Smooth muscle cell (in vitro differentiated cells): ENCODE measurements around the gene HCRTR1. TPM values are rescaled to one million over a fixed set of nuclear protein-coding genes. Genes with fewer than 3 reads are reported as not detected.

ENCODE experiments used
- DNase-seq: peaks from one replicate; lab custom pipeline; 2025; ENCODE audit not compliant: unreplicated experiment; lab: John Stamatoyannopoulos, UW
- H2AFZ ChIP-seq: fragments of 200-600 bp; sonication (generic); 2 replicates; pipeline ENCODE4 v1.6.0; 2016; ENCODE audit warnings: antibody characterized with exemption, low read depth, mild to moderate bottlenecking
- H3F3A ChIP-seq: fragments of 200-600 bp; sonication (generic); 2 replicates; pipeline ENCODE4 v1.6.0; 2017; ENCODE audit warnings: antibody characterized with exemption, low read depth
- H3K27ac ChIP-seq: fragments of 200-600 bp; sonication (generic); 2 replicates; pipeline ENCODE4 v1.5.1; 2016; ENCODE audit warnings: low read depth, mild to moderate bottlenecking
- H3K27me3 ChIP-seq: fragments of 200-600 bp; sonication (generic); 2 replicates; pipeline ENCODE4 v1.6.1; 2016; ENCODE audit warnings: low read depth, mild to moderate bottlenecking
- H3K36me3 ChIP-seq: fragments of 200-600 bp; sonication (generic); 2 replicates; pipeline ENCODE4 v1.5.1; 2016; ENCODE audit warnings: low read depth
- H3K4me1 ChIP-seq: fragments of 200-600 bp; sonication (generic); 2 replicates; pipeline ENCODE4 v1.5.1; 2016; ENCODE audit warnings: low read depth
- H3K4me2 ChIP-seq: fragments of 200-600 bp; sonication (generic); 2 replicates; pipeline ENCODE4 v1.6.0; 2016; ENCODE audit warnings: mild to moderate bottlenecking
- H3K4me3 ChIP-seq: fragments of 200-600 bp; sonication (generic); 2 replicates; pipeline ENCODE4 v1.5.1; 2016; ENCODE audit warnings: mild to moderate bottlenecking
- H3K79me2 ChIP-seq: fragments of 200-600 bp; sonication (generic); 2 replicates; pipeline ENCODE4 v1.6.0; 2016; ENCODE audit warnings: low read depth, mild to moderate bottlenecking
- H3K9ac ChIP-seq: fragments of 200-600 bp; sonication (generic); 2 replicates; pipeline ENCODE4 v1.6.0; 2016; ENCODE audit warnings: low read depth
- H3K9me3 ChIP-seq: fragments of 200-600 bp; sonication (generic); replicated peaks from 2 replicates; pipeline ENCODE4 v1.5.1; 2016; ENCODE audit warnings: low read depth
- H4K20me1 ChIP-seq: fragments of 200-600 bp; sonication (generic); 2 replicates; pipeline ENCODE4 v1.6.0; 2016; ENCODE audit warnings: low read depth
- WGBS: methylation state at CpG from one replicate; pipeline ENCODE4 v1.1.7; 2016; ENCODE audit warnings: low lambda C conversion rate; 5-methylcytosine and 5-hydroxymethylcytosine counted together
- polyA plus RNA-seq: library from polyadenylated mRNA; unstranded; fragments of >200 nt; fragmentation: Nextera tagmentation; extraction: Ambion mirVana; gene quantifications from 2 replicates; pipeline ENCODE4 v1.2.1, GENCODE V29; 2016
- total RNA-seq: library from RNA; depleted of rRNA; stranded (reverse); fragments of >200 nt; gene quantifications from 2 replicates; pipeline ENCODE4 v1.2.3, GENCODE V29; 2014
- TF ChIP-seq, protein P1 (sequence below): fragments of 200-600 bp; sonication (generic); IDR thresholded peaks from 2 replicates; pipeline ENCODE4 v1.5.1; 2017; ENCODE audit warnings: borderline replicate concordance, mild to moderate bottlenecking, antibody characterized with exemption; ENCODE audit not compliant: insufficient read depth, poor library complexity, severe bottlenecking

HCRTR1 gene
- total and polyA plus RNA-seq, 2 experiments from 2014 or later, result 2.0 TPM; not detected in 1

DNA sequence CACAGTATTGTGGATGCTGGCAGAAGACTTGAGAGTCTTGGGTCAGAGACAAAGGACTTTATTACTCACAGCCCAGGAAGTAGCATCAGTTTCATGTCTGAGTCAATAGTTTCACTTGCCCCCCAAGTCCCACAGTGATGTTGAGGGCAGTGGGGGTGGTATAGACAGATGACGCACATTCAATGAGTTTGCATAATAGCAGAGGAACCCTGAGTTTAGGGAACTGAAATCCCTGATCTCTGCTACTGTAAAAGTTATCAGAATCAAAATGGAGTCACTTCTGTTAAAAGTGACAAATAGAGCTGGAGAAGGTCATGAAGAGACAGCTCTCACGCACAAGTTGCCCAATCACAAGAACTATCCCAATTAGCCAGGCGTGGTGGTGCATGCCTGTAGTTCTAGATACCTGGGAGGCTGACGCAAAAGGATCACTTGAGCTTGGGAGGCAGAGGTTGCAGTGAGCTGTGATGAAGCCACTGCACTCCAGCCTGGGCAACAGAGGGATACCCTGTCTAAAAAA, 11.5 kb upstream of the HCRTR1 start:
- Histone ChIP-seq H3K9me3 (no peaks in the 10 kb centered on the region), H3K27ac (no peak overlapping the region), H3K9ac (no peak overlapping the region), H3K27me3 (no peaks in the 10 kb centered on the region), H3K36me3 (no peaks in the 10 kb centered on the region), H3K4me3 (no peak overlapping the region), H4K20me1 (no peaks in the 10 kb centered on the region), H3K4me1 (no peaks in the 10 kb centered on the region), H2AFZ (no peak overlapping the region), H3K4me2 (no peak overlapping the region), H3K79me2 (no peaks in the 10 kb centered on the region), H3F3A (no peaks in the 10 kb centered on the region)
- DNase-seq, result no peak
- TF ChIP-seq, protein P1, sequence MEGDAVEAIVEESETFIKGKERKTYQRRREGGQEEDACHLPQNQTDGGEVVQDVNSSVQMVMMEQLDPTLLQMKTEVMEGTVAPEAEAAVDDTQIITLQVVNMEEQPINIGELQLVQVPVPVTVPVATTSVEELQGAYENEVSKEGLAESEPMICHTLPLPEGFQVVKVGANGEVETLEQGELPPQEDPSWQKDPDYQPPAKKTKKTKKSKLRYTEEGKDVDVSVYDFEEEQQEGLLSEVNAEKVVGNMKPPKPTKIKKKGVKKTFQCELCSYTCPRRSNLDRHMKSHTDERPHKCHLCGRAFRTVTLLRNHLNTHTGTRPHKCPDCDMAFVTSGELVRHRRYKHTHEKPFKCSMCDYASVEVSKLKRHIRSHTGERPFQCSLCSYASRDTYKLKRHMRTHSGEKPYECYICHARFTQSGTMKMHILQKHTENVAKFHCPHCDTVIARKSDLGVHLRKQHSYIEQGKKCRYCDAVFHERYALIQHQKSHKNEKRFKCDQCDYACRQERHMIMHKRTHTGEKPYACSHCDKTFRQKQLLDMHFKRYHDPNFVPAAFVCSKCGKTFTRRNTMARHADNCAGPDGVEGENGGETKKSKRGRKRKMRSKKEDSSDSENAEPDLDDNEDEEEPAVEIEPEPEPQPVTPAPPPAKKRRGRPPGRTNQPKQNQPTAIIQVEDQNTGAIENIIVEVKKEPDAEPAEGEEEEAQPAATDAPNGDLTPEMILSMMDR, result no peak
- 83% methylated on average over 4 of the region's 4 CpGs for WGBS

DNA sequence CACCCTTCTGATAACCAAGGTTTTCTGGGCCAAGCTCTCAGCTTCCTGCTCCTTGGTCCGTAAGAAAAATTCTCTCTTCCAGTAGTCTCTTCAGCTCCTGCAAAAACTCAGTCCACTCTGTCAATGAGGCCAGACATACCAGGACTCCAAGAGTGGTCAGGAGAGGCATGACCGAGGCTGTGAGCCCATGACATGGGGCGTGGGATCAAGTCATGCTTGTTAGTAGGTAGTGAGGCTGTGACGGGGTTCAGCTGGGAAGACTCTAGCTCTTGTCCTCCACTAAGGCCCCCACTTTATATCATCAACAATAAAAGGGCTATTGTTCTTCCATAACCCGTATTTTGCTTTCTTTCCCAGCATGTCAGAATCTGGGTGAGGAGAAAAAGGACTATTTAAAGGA, 10.1 kb upstream of the HCRTR1 start:
- no peak overlapping the region for H3K27ac ChIP-seq
- H3K36me3 ChIP-seq, result no peaks in the 10 kb centered on the region
- WGBS, result 95% methylated on average over 5 of the region's 5 CpGs
- H3K9ac ChIP-seq, result no peak overlapping the region
- no peaks in the 10 kb centered on the region for H3F3A ChIP-seq
- H4K20me1 ChIP-seq, result no peaks in the 10 kb centered on the region
- H3K4me2 ChIP-seq, result no peak overlapping the region
- no peaks in the 10 kb centered on the region for H3K79me2 ChIP-seq
- no peak overlapping the region for H2AFZ ChIP-seq
- no peaks in the 10 kb centered on the region for H3K27me3 ChIP-seq
- TF ChIP-seq, protein P1, result no peak
- no peak overlapping the region for H3K4me3 ChIP-seq
- H3K9me3 ChIP-seq, result no peaks in the 10 kb centered on the region
- no peaks in the 10 kb centered on the region for H3K4me1 ChIP-seq
- DNase-seq, result no peak

DNA sequence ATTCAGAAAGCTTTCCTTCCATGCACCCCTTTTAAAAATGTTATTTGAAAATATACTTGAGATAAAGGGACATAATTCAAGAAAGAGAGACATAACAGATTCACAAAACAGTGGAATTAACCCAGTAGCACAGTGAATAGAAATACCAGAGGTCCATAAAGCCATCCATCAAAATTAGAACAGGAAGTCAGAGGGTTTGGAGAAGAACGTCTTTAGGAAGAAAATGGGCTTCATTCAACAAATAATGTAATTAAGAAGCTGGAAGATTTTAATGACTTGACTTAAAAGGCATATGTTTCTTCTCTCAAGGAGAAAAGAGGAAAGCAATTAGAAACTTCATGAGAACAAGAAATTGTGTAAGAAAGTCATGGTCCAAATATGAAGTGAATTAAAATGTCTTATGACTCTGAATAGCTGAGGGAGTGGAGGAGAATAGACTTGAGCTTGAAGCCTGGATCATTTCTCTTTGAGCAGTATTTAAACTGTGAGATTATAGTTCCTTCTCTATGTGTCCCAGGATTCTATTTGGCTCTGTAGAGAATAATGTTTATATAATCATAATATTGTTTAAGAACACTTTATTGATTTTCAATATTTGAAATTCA, 7.9 kb upstream of the HCRTR1 start:
- Histone ChIP-seq H3K4me3 (no peak overlapping the region), H3K9me3 (no peaks in the 10 kb centered on the region), H2AFZ (no peak overlapping the region), H3K4me2 (no peak overlapping the region), H3K4me1 (no peaks in the 10 kb centered on the region), H3F3A (no peaks in the 10 kb centered on the region), H3K27me3 (no peaks in the 10 kb centered on the region), H3K9ac (no peak overlapping the region), H3K79me2 (no peaks in the 10 kb centered on the region), H3K27ac (no peak overlapping the region), H4K20me1 (no peaks in the 10 kb centered on the region), H3K36me3 (no peaks in the 10 kb centered on the region)
- TF ChIP-seq, protein P1, result no peak
- WGBS, result 18% methylated on average over 1 of the region's 1 CpG
- no peak for DNase-seq
